GM12878 (cell line): ENCODE data around the gene MYBBP1A. TPM values are rescaled to one million over a fixed set of nuclear protein-coding genes. Genes with fewer than 3 reads are reported as not detected.

Experiments used
- ATAC-seq: fragments of 200-7000 bp; cut with Tn5 transposase; 3 replicates; pipeline ENCODE4 v1.9.1; 2020; ENCODE audit warnings: mild to moderate bottlenecking, moderate library complexity
- BruUV-seq: library from RNA; stranded (reverse); fragments of 400-500 nt; replicated peaks from 2 replicates; lab custom pipeline; 2021; lab: Mats Ljungman, UMichigan
- CTCF ChIA-PET: fragments of 300-600 bp; sonication (Branson Sonifier 250); formaldehyde crosslinking; extraction: SDS; loops from one replicate; lab custom pipeline; 2021; ENCODE audit warnings: inconsistent platforms; lab: Yijun Ruan, JAX
- POLR2A ChIA-PET: fragments of 350-600 bp; formaldehyde crosslinking; extraction: SDS; loops from one replicate; lab custom pipeline; 2021; ENCODE audit warnings: inconsistent platforms; lab: Charles Lee
- RAD21 ChIA-PET: fragments of 300-600 bp; sonication (Branson Sonifier 250); formaldehyde crosslinking; loops from one replicate; lab custom pipeline; 2023; ENCODE audit warnings: antibody characterized with exemption; ENCODE audit not compliant: unreplicated experiment; lab: Charles Lee
- SMC1A ChIA-PET: fragments of 300-600 bp; sonication (Branson Sonifier 250); formaldehyde crosslinking; loops from one replicate; lab custom pipeline; 2023; ENCODE audit not compliant: unreplicated experiment, uncharacterized antibody; lab: Charles Lee
- DNase-seq: peaks from one replicate; pipeline ENCODE4 v3.0.0-alpha.2; 2011; ENCODE audit warnings: low read depth, low spot score
- FAIRE-seq: peaks from 3 replicates; lab custom pipeline; 2011; peaks lifted over from hg19 to GRCh38; lab: Jason Lieb, UNC
- H2AFZ ChIP-seq: 2 replicates; pipeline ENCODE4 v1.6.0; 2011; ENCODE audit warnings: low read depth, low read length, control low read depth; ENCODE audit not compliant: control insufficient read depth
- H3K27ac ChIP-seq: 2 replicates; pipeline ENCODE4 v1.5.1; 2011; ENCODE audit warnings: control low read depth; ENCODE audit not compliant: control insufficient read depth, insufficient read depth
- H3K27me3 ChIP-seq, 2 experiments: replicated peaks in 1 of 2; 2 replicates each; pipeline versions ENCODE4 v1.6.0 to v1.6.1; 2011; ENCODE audit warnings: low read length in 1 of 2; ENCODE audit not compliant: control insufficient read depth in 2 of 2, insufficient read depth in 2 of 2
- H3K36me3 ChIP-seq, 2 experiments: 2 replicates each; pipeline ENCODE4 v1.5.1; 2011; ENCODE audit warnings: low read length in 1 of 2; ENCODE audit not compliant: control insufficient read depth in 2 of 2, insufficient read depth in 2 of 2
- H3K4me1 ChIP-seq: 2 replicates; pipeline ENCODE4 v1.6.1; 2011; ENCODE audit warnings: mild to moderate bottlenecking, low read length, moderate library complexity, mixed read lengths; ENCODE audit not compliant: control insufficient read depth, insufficient read depth
- H3K4me2 ChIP-seq: 2 replicates; pipeline ENCODE4 v1.6.0; 2011; ENCODE audit warnings: control low read depth; ENCODE audit not compliant: control insufficient read depth, insufficient read depth
- H3K4me3 ChIP-seq: fragments of 200-600 bp; sonication (generic); 2 replicates; pipeline ENCODE4 v1.5.1; 2016
- H3K79me2 ChIP-seq: 2 replicates; pipeline ENCODE4 v1.6.0; 2011; ENCODE audit warnings: low read length; ENCODE audit not compliant: control insufficient read depth, insufficient read depth
- H3K9ac ChIP-seq: 2 replicates; pipeline ENCODE4 v1.8.0; 2011; ENCODE audit warnings: low read length, control low read depth, mixed read lengths; ENCODE audit not compliant: control insufficient read depth, insufficient read depth
- H3K9me3 ChIP-seq: replicated peaks from 3 replicates; pipeline ENCODE4 v1.5.1; 2011; ENCODE audit warnings: mild to moderate bottlenecking, low read length; ENCODE audit not compliant: control insufficient read depth, insufficient read depth
- H4K20me1 ChIP-seq: 2 replicates; pipeline ENCODE4 v1.6.0; 2011; ENCODE audit not compliant: control insufficient read depth, insufficient read depth
- CREB1 ChIP-seq: IDR thresholded peaks from 2 replicates; pipeline ENCODE4 v1.6.1; 2012; ENCODE audit warnings: low read depth, mild to moderate bottlenecking, inconsistent platforms
- HDAC2 ChIP-seq: fragments of 200-600 bp; sonication (generic); IDR thresholded peaks from 2 replicates; pipeline ENCODE4 v1.6.1; 2017
- MYC ChIP-seq: IDR thresholded peaks from 2 replicates; pipeline ENCODE4 v1.6.1; 2011; ENCODE audit warnings: mild to moderate bottlenecking, low read length, moderate library complexity, inconsistent platforms; ENCODE audit not compliant: insufficient read depth, insufficient replicate concordance, insufficient read length, severe bottlenecking
- SIN3A ChIP-seq: IDR thresholded peaks from 2 replicates; pipeline ENCODE4 v1.6.1; 2012; ENCODE audit warnings: low read depth, low read length, improper control_type of control experiment
- SMC3 ChIP-seq: IDR thresholded peaks from 2 replicates; pipeline ENCODE4 v1.6.1; 2011; ENCODE audit warnings: low read length, improper control_type of control experiment, borderline replicate concordance
- ZNF274 ChIP-seq: IDR thresholded peaks from one replicate; pipeline ENCODE4 v1.8.0; 2011; ENCODE audit not compliant: insufficient read length, insufficient read depth
- WGBS: methylation state at CpG from one replicate; pipeline ENCODE4 v1.1.6; 2016; ENCODE audit warnings: low lambda C conversion rate; ENCODE audit not compliant: insufficient replicate concordance, insufficient coverage; ENCODE audit errors: missing lambda C conversion rate; 5-methylcytosine and 5-hydroxymethylcytosine counted together
- in situ Hi-C: fragments of 300-500 bp; cut with MboI; formaldehyde crosslinking; loops from 9 replicates; pipeline ENCODE4 v1.14.3; 2018; ENCODE audit warnings: mixed read lengths
- intact Hi-C: fragments of 100-400 bp; cut with micrococcal nuclease; formaldehyde crosslinking; loops from one replicate; pipeline ENCODE4 v1.14.2; 2022; ENCODE audit not compliant: unreplicated experiment
- polyA plus RNA-seq, 11 experiments: library from polyadenylated mRNA; depleted of rRNA in 4 of 11; unstranded in 6 of 11; stranded (reverse) in 5 of 11; fragments of >200 nt; fragmentation: Nextera tagmentation in 4 of 11; fragmentation: Illumina TruSeq in 1 of 11; extraction: Ambion mirVana in 4 of 11; extraction: Trizol in 1 of 11; gene quantifications; 1 replicate in 1 of 11; 2 replicates in 10 of 11; pipeline versions ENCODE4 v1.2.1 to v1.2.3, GENCODE V29; 2011 to 2016; ENCODE audit warnings: inconsistent platforms in 2 of 11, missing spikeins in 2 of 11, low read depth in 1 of 11
- total RNA-seq, 4 experiments: library from RNA; depleted of rRNA in 3 of 4; stranded (reverse); fragments of >200 nt in 3 of 4; fragmentation: Illumina TruSeq in 1 of 4; extraction: Trizol in 1 of 4; gene quantifications; 2 replicates each; pipeline versions ENCODE4 v1.2.1 to v1.2.3, GENCODE V29; 2013 to 2021
- TF ChIP-seq, protein P1 (sequence below): fragments of 450-650 bp; IDR thresholded peaks from 2 replicates; pipeline ENCODE4 v1.6.1; 2017; ENCODE audit warnings: mild to moderate bottlenecking, moderate library complexity
- TF ChIP-seq, protein P2 (sequence below): fragments of 450-650 bp; IDR thresholded peaks from 2 replicates; pipeline ENCODE4 v1.6.1; 2014; ENCODE audit warnings: mild to moderate bottlenecking
- TF ChIP-seq, protein P3 (sequence below): fragments of 450-650 bp; IDR thresholded peaks from 2 replicates; pipeline ENCODE4 v1.6.1; 2017; ENCODE audit warnings: borderline replicate concordance
- TF ChIP-seq, protein P4 (sequence below): IDR thresholded peaks from 2 replicates; pipeline ENCODE4 v1.6.1; 2011; ENCODE audit warnings: borderline replicate concordance, low read depth, mild to moderate bottlenecking, moderate library complexity, low read length; ENCODE audit not compliant: insufficient read depth, poor library complexity, severe bottlenecking
- TF ChIP-seq, protein P5 (sequence below): fragments of 450-650 bp; IDR thresholded peaks from 2 replicates; pipeline ENCODE4 v1.6.1; 2016; ENCODE audit warnings: mild to moderate bottlenecking, moderate library complexity, borderline replicate concordance

MYBBP1A gene
- total and polyA plus RNA-seq, 10 of the 15 experiments (the other 5 are each of a cell fraction or from before 2014, with no cell fraction given): 2.5 to 121 (median 71.6) TPM

DNA sequence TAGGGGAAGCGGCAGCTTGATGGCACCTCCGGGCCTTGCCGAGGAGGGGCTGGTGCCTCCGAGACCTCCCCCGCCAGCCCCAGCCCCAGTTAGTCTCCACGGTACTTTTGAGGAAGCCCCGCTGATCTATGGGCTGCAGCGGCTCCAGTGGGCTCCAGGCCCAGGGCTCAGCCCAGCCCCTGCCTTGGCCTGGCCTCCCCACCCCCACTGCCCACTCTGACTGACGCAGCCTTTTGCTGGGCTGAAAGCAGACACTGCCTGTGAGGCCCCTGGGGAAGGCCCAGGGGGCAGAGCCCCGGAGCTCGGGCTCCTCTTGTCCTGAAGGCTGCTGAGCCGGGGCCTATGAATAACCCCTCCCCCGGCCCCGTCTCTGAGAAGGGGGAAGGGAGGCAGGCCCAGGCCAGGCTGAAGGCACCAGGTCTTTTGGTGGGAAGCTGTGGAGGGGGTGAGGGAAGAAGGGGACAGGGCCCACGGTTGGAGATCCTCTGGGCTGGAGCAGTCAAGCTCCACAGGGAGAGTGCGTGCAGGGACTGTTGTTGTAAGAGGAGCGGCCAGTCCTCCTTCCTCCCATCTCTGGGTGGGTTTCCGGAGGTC is 21.6 kb upstream of the MYBBP1A start:
- no peak for FAIRE-seq
- POLR2A ChIA-PET: no interaction called here
- TF ChIP-seq SIN3A (no peak), HDAC2 (no peak), ZNF274 (no peak), CREB1 (no peak), MYC (no peak), SMC3 (no peak)
- TF ChIP-seq, protein P1, sequence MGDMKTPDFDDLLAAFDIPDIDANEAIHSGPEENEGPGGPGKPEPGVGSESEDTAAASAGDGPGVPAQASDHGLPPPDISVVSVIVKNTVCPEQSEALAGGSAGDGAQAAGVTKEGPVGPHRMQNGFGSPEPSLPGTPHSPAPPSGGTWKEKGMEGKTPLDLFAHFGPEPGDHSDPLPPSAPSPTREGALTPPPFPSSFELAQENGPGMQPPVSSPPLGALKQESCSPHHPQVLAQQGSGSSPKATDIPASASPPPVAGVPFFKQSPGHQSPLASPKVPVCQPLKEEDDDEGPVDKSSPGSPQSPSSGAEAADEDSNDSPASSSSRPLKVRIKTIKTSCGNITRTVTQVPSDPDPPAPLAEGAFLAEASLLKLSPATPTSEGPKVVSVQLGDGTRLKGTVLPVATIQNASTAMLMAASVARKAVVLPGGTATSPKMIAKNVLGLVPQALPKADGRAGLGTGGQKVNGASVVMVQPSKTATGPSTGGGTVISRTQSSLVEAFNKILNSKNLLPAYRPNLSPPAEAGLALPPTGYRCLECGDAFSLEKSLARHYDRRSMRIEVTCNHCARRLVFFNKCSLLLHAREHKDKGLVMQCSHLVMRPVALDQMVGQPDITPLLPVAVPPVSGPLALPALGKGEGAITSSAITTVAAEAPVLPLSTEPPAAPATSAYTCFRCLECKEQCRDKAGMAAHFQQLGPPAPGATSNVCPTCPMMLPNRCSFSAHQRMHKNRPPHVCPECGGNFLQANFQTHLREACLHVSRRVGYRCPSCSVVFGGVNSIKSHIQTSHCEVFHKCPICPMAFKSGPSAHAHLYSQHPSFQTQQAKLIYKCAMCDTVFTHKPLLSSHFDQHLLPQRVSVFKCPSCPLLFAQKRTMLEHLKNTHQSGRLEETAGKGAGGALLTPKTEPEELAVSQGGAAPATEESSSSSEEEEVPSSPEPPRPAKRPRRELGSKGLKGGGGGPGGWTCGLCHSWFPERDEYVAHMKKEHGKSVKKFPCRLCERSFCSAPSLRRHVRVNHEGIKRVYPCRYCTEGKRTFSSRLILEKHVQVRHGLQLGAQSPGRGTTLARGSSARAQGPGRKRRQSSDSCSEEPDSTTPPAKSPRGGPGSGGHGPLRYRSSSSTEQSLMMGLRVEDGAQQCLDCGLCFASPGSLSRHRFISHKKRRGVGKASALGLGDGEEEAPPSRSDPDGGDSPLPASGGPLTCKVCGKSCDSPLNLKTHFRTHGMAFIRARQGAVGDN: no peak
- TF ChIP-seq, protein P2, sequence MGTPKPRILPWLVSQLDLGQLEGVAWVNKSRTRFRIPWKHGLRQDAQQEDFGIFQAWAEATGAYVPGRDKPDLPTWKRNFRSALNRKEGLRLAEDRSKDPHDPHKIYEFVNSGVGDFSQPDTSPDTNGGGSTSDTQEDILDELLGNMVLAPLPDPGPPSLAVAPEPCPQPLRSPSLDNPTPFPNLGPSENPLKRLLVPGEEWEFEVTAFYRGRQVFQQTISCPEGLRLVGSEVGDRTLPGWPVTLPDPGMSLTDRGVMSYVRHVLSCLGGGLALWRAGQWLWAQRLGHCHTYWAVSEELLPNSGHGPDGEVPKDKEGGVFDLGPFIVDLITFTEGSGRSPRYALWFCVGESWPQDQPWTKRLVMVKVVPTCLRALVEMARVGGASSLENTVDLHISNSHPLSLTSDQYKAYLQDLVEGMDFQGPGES: no peak
- TF ChIP-seq, protein P3, sequence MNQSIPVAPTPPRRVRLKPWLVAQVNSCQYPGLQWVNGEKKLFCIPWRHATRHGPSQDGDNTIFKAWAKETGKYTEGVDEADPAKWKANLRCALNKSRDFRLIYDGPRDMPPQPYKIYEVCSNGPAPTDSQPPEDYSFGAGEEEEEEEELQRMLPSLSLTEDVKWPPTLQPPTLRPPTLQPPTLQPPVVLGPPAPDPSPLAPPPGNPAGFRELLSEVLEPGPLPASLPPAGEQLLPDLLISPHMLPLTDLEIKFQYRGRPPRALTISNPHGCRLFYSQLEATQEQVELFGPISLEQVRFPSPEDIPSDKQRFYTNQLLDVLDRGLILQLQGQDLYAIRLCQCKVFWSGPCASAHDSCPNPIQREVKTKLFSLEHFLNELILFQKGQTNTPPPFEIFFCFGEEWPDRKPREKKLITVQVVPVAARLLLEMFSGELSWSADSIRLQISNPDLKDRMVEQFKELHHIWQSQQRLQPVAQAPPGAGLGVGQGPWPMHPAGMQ: no peak
- TF ChIP-seq, protein P4, sequence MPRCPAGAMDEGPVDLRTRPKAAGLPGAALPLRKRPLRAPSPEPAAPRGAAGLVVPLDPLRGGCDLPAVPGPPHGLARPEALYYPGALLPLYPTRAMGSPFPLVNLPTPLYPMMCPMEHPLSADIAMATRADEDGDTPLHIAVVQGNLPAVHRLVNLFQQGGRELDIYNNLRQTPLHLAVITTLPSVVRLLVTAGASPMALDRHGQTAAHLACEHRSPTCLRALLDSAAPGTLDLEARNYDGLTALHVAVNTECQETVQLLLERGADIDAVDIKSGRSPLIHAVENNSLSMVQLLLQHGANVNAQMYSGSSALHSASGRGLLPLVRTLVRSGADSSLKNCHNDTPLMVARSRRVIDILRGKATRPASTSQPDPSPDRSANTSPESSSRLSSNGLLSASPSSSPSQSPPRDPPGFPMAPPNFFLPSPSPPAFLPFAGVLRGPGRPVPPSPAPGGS: no peak
- TF ChIP-seq, protein P5, sequence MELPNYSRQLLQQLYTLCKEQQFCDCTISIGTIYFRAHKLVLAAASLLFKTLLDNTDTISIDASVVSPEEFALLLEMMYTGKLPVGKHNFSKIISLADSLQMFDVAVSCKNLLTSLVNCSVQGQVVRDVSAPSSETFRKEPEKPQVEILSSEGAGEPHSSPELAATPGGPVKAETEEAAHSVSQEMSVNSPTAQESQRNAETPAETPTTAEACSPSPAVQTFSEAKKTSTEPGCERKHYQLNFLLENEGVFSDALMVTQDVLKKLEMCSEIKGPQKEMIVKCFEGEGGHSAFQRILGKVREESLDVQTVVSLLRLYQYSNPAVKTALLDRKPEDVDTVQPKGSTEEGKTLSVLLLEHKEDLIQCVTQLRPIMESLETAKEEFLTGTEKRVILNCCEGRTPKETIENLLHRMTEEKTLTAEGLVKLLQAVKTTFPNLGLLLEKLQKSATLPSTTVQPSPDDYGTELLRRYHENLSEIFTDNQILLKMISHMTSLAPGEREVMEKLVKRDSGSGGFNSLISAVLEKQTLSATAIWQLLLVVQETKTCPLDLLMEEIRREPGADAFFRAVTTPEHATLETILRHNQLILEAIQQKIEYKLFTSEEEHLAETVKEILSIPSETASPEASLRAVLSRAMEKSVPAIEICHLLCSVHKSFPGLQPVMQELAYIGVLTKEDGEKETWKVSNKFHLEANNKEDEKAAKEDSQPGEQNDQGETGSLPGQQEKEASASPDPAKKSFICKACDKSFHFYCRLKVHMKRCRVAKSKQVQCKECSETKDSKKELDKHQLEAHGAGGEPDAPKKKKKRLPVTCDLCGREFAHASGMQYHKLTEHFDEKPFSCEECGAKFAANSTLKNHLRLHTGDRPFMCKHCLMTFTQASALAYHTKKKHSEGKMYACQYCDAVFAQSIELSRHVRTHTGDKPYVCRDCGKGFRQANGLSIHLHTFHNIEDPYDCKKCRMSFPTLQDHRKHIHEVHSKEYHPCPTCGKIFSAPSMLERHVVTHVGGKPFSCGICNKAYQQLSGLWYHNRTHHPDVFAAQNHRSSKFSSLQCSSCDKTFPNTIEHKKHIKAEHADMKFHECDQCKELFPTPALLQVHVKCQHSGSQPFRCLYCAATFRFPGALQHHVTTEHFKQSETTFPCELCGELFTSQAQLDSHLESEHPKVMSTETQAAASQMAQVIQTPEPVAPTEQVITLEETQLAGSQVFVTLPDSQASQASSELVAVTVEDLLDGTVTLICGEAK: no peak

More for the DNA sequence above, 21.6 kb upstream of the MYBBP1A start:
- no peak overlapping the region for H2AFZ ChIP-seq
- ChIA-PET CTCF (no interaction called here), RAD21 (no interaction called here), SMC1A (no interaction called here)
- in situ Hi-C loops (no loop called here), intact Hi-C loops (no loop called here)
- no TSS peak for BruUV-seq
- no peak overlapping the region for H3K4me3 ChIP-seq
- no peaks in the 10 kb centered on the region for H3K36me3 ChIP-seq
- no peak overlapping the region for H3K27ac ChIP-seq
- 31% methylated on average over 18 of the region's 18 CpGs for WGBS
- DNase-seq: no peak
- H3K79me2 ChIP-seq: no peaks in the 10 kb centered on the region
- H3K9me3 ChIP-seq: no peaks in the 10 kb centered on the region
- H3K4me2 ChIP-seq: no peak overlapping the region
- ATAC-seq: no peak
- peaks cover 0 to 1% of the 10 kb centered on the region in 2 experiments; a peak in 2 of 4 replicates for H3K27me3 ChIP-seq
- H3K9ac ChIP-seq: no peak overlapping the region
- no peaks in the 10 kb centered on the region for H4K20me1 ChIP-seq
- H3K4me1 ChIP-seq: peaks cover 6% of the 10 kb centered on the region; the same call in 1 of the 2 replicates
